OCI-LY3 (cell line): ENCODE results near the gene OR51B2.

Source experiments
- H2AFZ ChIP-seq: fragments of 200-600, 300-600 bp; shearing (Covaris generic); 2 replicates; pipeline ENCODE4 v1.6.0; 2014; ENCODE audit warnings: antibody characterized with exemption, low read depth, low read length
- H3K27ac ChIP-seq: fragments of 200-600, 300-600 bp; sonication (generic); 2 replicates; pipeline ENCODE4 v1.5.1; 2014; ENCODE audit warnings: mild to moderate bottlenecking, low read length, moderate library complexity, mixed read lengths
- H3K27me3 ChIP-seq: fragments of 200-600, 300-600 bp; sonication (generic); 2 replicates; pipeline ENCODE4 v1.6.1; 2014; ENCODE audit warnings: low read depth, low read length, mixed read lengths
- H3K36me3 ChIP-seq: fragments of 200-600, 300-600 bp; sonication (generic); replicated peaks from 2 replicates; pipeline ENCODE3; 2014; ENCODE audit warnings: low read depth, low read length, mixed read lengths
- H3K4me1 ChIP-seq: fragments of 300-600, 200-600 bp; sonication (generic); 2 replicates; pipeline ENCODE4 v1.6.1; 2014; ENCODE audit warnings: low read length, mixed read lengths
- H3K4me2 ChIP-seq: fragments of 200-600, 300-600 bp; sonication (generic); 2 replicates; pipeline ENCODE4 v1.6.1; 2014; ENCODE audit warnings: low read length, mixed read lengths
- H3K4me3 ChIP-seq: fragments of 300-600, 200-600 bp; sonication (generic); 2 replicates; pipeline ENCODE4 v1.5.1; 2014; ENCODE audit warnings: antibody characterized with exemption, mild to moderate bottlenecking, low read length, moderate library complexity
- H3K79me2 ChIP-seq: fragments of 300-600, 200-600 bp; shearing (Covaris generic); 2 replicates; pipeline ENCODE4 v1.6.1; 2014; ENCODE audit warnings: mild to moderate bottlenecking, low read length, mixed read lengths
- H3K9ac ChIP-seq: fragments of 300-600, 200-600 bp; shearing (Covaris generic); 2 replicates; pipeline ENCODE4 v1.6.0; 2014; ENCODE audit warnings: mild to moderate bottlenecking, low read length, moderate library complexity
- H3K9me3 ChIP-seq: fragments of 200-600, 300-600 bp; shearing (Covaris generic); 2 replicates; pipeline ENCODE4 v1.6.1; 2014; ENCODE audit warnings: low read length, mixed read lengths; ENCODE audit not compliant: insufficient read depth
- H4K20me1 ChIP-seq: fragments of 200-600, 300-600 bp; sonication (generic); 2 replicates; pipeline ENCODE4 v1.6.1; 2016; ENCODE audit warnings: low read length, mixed read lengths; ENCODE audit not compliant: insufficient read depth
- EZH2phosphoT487 ChIP-seq: fragments of 200-600 bp; shearing (Covaris generic); IDR thresholded peaks from 2 replicates; pipeline ENCODE4 v1.6.1; 2018; ENCODE audit warnings: antibody characterized with exemption, mixed run types, low read depth
- TF ChIP-seq, protein P1 (sequence below): fragments of 200-600, 300-600 bp; sonication (generic); IDR thresholded peaks from 2 replicates; pipeline ENCODE4 v1.5.1; 2014; ENCODE audit warnings: antibody characterized with exemption, low read length, low read depth

The OR51B2 gene, protein sequence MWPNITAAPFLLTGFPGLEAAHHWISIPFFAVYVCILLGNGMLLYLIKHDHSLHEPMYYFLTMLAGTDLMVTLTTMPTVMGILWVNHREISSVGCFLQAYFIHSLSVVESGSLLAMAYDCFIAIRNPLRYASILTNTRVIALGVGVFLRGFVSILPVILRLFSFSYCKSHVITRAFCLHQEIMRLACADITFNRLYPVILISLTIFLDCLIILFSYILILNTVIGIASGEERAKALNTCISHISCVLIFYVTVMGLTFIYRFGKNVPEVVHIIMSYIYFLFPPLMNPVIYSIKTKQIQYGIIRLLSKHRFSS

DNA sequence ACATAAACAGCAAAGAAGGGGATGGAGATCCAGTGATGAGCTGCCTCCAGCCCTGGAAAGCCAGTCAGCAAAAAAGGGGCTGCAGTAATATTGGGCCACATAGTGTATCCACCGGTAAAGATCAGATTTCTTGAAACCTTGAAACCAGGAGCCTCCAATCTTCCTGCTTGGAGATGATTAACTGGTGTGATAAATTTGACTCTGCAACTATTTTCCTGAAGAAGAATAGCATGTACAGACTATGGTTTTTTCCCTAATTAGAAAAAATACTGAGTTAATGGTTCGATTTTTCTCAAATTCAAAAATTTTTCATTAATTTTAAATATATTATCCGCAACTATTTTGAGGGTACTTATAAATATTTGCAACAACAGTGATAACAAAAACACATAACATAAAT, at the start of gene OR51B2:
OR51B2 (minus strand) TSS at position 101 of the 400 bp plus-strand sequence; CDS start at position 101, 0 bp downstream.
- H3K36me3 ChIP-seq: no peaks in the 10 kb centered on the region
- H3K4me3 ChIP-seq: no peak within 1 kb of the TSS
- no peaks in the 10 kb centered on the region for H4K20me1 ChIP-seq
- TF ChIP-seq, protein P1, sequence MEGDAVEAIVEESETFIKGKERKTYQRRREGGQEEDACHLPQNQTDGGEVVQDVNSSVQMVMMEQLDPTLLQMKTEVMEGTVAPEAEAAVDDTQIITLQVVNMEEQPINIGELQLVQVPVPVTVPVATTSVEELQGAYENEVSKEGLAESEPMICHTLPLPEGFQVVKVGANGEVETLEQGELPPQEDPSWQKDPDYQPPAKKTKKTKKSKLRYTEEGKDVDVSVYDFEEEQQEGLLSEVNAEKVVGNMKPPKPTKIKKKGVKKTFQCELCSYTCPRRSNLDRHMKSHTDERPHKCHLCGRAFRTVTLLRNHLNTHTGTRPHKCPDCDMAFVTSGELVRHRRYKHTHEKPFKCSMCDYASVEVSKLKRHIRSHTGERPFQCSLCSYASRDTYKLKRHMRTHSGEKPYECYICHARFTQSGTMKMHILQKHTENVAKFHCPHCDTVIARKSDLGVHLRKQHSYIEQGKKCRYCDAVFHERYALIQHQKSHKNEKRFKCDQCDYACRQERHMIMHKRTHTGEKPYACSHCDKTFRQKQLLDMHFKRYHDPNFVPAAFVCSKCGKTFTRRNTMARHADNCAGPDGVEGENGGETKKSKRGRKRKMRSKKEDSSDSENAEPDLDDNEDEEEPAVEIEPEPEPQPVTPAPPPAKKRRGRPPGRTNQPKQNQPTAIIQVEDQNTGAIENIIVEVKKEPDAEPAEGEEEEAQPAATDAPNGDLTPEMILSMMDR: no peak
- TF ChIP-seq EZH2phosphoT487: no peak
- H3K9ac ChIP-seq: no peak within 1 kb of the TSS
- no peak within 1 kb of the TSS for H3K27ac ChIP-seq
- no peak within 1 kb of the TSS for H2AFZ ChIP-seq
- H3K79me2 ChIP-seq: no peaks in the 10 kb centered on the region
- H3K4me1 ChIP-seq: no peaks in the 10 kb centered on the region
- no peak within 1 kb of the TSS for H3K4me2 ChIP-seq
- no peaks in the 10 kb centered on the region for H3K27me3 ChIP-seq
- no peaks in the 10 kb centered on the region for H3K9me3 ChIP-seq

DNA sequence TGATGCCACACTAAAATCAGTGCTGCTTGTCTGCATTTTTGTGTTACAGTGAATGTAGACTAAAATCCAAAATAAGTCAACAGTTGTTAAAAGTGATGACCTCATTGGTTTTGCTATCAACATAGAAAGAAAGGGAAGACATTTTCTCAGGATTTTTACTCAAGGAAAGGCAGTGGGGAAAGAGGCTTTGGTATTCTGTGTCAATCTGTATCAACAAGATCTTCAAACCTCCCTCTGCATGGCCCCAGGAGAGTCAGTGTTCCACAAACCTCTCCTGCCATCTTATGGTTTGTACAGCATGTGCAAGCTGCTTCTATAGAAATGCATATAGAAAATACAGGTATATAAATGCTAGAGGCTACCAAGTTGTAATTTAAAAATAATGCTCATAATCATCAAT, 45.7 kb upstream of the OR51B2 start:
- peaks cover 24% of the 10 kb centered on the region for H3K4me1 ChIP-seq
- H3K27me3 ChIP-seq: no peaks in the 10 kb centered on the region
- H3K9ac ChIP-seq: no peak overlapping the region
- H3K4me3 ChIP-seq: no peak overlapping the region
- H4K20me1 ChIP-seq: no peaks in the 10 kb centered on the region
- H3K79me2 ChIP-seq: no peaks in the 10 kb centered on the region
- H3K36me3 ChIP-seq: no peaks in the 10 kb centered on the region
- H3K4me2 ChIP-seq: no peak overlapping the region
- H2AFZ ChIP-seq: no peak overlapping the region
- TF ChIP-seq EZH2phosphoT487: no peak
- TF ChIP-seq, protein P1: peak; percentile 78
- H3K27ac ChIP-seq: no peak overlapping the region
- no peaks in the 10 kb centered on the region for H3K9me3 ChIP-seq

DNA sequence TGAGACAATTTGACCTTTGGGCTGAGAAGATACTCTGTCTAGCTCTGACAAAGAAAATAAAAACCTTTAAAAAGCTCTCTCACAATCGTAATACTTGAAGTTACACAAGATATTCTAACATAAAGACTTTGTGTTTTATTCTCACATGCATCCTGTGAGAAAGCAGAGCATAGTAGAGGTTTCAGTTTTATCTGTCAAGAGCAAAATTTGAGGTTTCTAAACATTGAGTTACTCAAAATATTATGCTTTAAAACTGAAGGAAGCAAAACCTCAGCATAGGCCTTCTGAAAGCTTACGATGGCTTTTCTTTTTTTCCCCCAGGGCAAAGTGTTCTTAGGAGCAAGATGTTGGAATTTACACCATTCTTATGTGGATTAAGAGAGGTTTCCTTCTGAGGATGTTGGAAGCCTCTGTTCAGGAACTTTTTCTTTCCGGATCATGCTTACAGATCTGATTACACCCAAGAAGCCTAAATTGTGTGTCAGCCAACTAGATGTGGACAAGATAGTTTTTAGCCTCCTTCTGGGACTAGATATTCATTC, 44.5 kb upstream of the OR51B2 start:
- H3K27me3 ChIP-seq: no peaks in the 10 kb centered on the region
- H3K9ac ChIP-seq: peak overlapping the region; percentile 18; the same call in 1 of the 2 replicates
- no peaks in the 10 kb centered on the region for H3K36me3 ChIP-seq
- TF ChIP-seq, protein P1: no peak
- TF ChIP-seq EZH2phosphoT487: no peak
- H3K9me3 ChIP-seq: no peaks in the 10 kb centered on the region
- no peaks in the 10 kb centered on the region for H4K20me1 ChIP-seq
- no peak overlapping the region for H3K4me3 ChIP-seq
- H3K27ac ChIP-seq: peak overlapping the region; percentile 58
- peak overlapping the region; percentile 32 for H3K4me2 ChIP-seq
- H2AFZ ChIP-seq: no peak overlapping the region
- H3K4me1 ChIP-seq: peaks cover 24% of the 10 kb centered on the region
- no peaks in the 10 kb centered on the region for H3K79me2 ChIP-seq

DNA sequence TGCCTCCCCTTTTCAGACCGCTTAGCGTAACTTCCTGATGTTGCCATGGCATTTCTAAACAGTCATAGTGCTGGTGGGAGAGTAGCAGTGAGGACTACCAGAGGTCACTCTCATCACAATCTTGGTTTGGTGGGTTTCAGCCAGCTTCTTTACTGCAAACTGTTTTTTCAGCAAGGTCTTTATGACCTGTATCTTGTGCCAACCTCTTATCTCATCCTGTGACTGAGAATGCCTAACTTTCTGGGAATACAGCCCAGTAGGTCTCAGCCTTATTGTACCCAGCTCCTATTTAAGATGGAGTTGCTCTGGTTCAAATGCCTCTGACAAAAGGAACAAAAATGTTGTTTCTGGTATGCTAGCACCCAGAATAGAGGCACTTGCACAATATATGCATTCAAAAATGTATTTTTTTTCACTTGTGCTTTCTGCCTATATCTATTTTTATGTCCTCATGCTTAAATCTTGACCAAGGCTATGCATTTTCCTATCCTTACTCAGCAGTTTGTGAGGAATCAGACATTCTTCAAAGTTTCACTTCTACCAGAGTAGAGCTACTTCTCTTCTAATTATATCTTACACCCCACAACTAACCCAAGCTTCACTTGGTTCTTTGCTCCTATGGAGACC, 43.5 kb upstream of the OR51B2 start:
- Histone ChIP-seq H3K79me2 (no peaks in the 10 kb centered on the region), H3K9ac (no peak overlapping the region), H4K20me1 (no peaks in the 10 kb centered on the region), H3K27ac (peak overlapping the region; percentile 58; the same call in 1 of the 2 replicates), H3K9me3 (no peaks in the 10 kb centered on the region), H3K4me1 (peaks cover 24% of the 10 kb centered on the region), H3K4me3 (no peak overlapping the region), H2AFZ (no peak overlapping the region), H3K27me3 (no peaks in the 10 kb centered on the region), H3K4me2 (peak overlapping the region; percentile 32; the same call in 1 of the 2 replicates), H3K36me3 (no peaks in the 10 kb centered on the region)
- no peak for TF ChIP-seq EZH2phosphoT487
- TF ChIP-seq, protein P1: no peak
